Fibroblast of mammary gland (primary cell): Measurements from ENCODE around the gene CDC37.
A peak's percentile ranks its signal among the peaks of the same experiment; 100 is the strongest.

Experiments
- DNase-seq: peaks from one replicate; pipeline ENCODE4 v3.0.0-alpha.2; 2010; ENCODE audit warnings: low read depth
- H3K4me3 ChIP-seq: 2 replicates; pipeline ENCODE4 v1.5.1; 2011; ENCODE audit warnings: low read depth, mild to moderate bottlenecking, low read length, moderate library complexity; ENCODE audit not compliant: control insufficient read depth
- TF ChIP-seq, protein P1 (sequence below): conservative IDR thresholded peaks from 2 replicates; pipeline ENCODE4 v1.5.1; 2011; ENCODE audit warnings: low read depth, low read length, inconsistent platforms; ENCODE audit not compliant: control insufficient read depth, insufficient read depth

Gene CDC37

DNA sequence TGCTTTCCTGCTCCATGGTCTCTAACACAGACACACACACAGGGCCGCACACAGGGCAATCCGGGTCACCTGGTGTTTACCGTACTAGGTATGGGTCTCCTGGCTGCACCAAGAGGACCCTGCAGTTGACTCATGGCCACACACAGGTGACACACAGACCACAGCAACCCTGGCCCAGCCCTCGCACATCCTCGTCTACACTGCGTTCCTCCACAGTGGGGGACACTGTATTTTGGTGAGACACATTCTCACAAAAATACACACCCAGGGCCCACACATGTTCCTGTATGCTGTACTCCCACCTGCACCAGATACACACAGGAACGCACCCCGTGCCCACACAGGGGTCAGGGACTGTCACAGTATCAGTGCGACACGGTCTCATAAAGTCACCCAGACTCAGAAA is 29.8 kb upstream of the CDC37 start:
- no peak overlapping the region for H3K4me3 ChIP-seq
- TF ChIP-seq, protein P1, sequence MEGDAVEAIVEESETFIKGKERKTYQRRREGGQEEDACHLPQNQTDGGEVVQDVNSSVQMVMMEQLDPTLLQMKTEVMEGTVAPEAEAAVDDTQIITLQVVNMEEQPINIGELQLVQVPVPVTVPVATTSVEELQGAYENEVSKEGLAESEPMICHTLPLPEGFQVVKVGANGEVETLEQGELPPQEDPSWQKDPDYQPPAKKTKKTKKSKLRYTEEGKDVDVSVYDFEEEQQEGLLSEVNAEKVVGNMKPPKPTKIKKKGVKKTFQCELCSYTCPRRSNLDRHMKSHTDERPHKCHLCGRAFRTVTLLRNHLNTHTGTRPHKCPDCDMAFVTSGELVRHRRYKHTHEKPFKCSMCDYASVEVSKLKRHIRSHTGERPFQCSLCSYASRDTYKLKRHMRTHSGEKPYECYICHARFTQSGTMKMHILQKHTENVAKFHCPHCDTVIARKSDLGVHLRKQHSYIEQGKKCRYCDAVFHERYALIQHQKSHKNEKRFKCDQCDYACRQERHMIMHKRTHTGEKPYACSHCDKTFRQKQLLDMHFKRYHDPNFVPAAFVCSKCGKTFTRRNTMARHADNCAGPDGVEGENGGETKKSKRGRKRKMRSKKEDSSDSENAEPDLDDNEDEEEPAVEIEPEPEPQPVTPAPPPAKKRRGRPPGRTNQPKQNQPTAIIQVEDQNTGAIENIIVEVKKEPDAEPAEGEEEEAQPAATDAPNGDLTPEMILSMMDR = no peak
- no peak for DNase-seq

DNA sequence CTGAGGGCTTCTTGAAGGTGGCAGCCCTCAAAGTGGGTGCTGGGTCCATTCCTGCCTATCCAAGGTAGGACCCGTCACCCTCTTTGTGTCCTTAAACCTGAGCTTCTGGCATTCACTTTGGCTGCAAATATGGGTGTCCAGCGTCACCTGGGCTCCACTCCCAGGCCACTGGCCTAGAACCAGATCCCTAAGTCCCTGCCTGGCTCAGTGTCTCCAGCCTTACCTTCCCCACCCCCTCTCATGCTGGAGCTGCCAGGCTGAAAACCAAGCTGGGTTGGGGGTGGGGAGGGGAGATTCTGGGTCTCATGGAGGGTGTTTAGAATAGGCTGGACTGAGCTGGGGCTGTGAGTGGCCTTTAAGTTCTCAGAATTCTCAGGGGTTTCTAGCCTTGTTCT is 29.4 kb upstream of the CDC37 start:
- TF ChIP-seq, protein P1 = no peak
- peak overlapping the region; percentile 23 for H3K4me3 ChIP-seq
- no peak for DNase-seq

DNA sequence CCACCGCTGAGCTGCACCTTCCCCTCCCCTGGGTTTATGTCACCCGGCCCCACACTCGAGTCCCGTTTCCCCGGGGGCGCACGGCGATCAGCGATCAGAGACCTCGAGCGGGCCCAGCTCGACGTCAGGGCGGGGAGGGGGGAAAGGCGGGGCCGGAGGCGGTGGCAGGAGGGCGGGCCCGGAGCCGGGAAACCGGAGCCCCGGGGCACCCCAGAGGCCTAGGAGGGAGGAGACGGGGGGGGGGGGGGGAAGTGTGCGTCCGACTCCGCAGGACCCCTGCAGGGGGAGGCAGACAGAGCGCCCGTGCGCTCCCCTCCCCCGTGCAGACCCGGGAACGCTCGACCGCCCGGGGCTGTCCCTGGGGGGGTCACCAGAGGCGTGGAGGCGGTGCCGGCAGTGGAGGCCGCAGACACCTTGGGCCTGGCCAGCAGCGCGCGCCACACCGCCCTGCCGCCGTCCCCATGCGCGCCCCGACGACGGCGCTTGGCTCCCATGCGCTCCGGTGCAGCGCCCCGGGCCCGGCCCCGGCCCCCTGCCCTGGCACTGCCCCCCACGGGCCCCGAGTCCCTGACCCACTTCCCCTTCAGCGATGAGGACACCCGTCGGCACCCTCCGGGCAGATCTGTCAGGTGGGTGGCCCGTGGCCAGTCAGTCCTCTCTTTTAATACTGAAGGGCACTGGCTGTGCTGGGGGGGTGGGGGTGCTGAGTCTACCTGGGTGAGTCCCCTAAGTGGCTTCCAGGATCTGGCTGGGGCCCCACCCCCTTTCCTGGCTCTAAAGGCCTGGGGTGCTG is 28.8 kb upstream of the CDC37 start:
- no peak for DNase-seq
- H3K4me3 ChIP-seq = peak overlapping the region; percentile 54
- TF ChIP-seq, protein P1 = no peak

DNA sequence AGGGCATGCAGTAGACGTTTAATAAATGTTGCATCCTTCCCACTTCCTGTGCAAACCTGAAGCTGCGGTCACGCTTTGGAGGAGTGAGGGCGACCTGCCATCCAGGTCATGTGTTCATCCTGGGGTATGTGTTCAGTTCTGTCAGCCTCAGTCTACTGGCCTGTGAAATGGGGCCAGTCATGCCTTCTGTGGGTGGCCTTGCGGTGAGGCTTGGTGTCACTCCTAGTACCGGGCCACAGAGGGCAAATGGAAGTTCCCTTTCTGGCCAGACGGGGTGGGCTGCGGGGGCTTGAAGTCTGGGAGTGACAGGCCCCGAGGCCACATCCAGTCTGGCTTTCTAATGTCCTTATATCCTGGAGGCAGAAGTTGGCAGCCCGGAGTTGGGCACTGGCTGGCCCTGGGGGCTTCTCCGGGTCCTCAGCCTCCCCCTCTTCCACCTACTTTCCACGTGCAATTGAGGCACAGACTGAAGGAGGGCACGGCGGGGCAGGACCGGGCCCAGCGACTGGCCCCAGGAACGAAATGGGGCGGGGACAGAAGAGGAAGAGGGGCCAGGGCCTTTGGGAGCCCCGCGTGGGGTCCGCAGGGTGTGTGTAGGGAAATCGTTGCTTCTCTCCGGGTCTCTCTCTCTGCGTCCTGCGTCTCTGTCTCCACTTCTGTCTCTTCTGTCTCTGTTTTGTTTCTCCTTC is 28.1 kb upstream of the CDC37 start:
- H3K4me3 ChIP-seq = peak overlapping the region; percentile 54
- DNase-seq = peak; percentile 37
- TF ChIP-seq, protein P1 = no peak

DNA sequence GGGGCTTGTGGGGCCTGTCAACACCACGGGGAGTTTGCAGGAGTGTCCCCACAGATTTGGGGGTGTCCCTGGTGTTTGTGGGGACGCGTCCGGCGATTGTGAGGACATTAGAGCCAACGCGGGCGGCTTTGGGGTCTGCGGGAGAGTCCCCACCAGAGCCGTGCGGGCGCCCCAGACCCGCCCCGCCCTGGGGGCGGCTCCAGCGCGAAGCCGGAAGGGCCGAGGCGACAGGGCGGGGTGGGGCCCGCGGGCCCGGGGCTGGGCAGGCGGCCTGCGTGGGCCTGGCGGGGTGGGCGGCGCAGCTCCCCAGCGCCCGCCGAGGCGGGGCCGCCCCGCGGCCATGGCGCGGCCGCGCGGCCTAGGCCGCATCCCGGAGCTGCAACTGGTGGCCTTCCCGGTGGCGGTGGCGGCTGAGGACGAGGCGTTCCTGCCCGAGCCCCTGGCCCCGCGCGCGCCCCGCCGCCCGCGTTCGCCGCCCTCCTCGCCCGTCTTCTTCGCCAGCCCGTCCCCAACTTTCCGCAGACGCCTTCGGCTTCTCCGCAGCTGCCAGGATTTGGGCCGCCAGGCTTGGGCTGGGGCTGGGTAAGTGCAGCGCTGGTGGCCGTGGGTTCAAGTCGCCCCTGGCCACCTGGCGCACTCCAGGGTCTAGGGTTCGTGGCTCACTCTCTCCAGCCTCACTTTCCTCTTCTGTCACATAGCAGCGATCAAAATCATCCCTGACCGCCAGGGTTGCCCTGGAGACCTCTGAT is 27.3 kb upstream of the CDC37 start:
- no peak for DNase-seq
- TF ChIP-seq, protein P1 = no peak
- peak overlapping the region; percentile 54 for H3K4me3 ChIP-seq

DNA sequence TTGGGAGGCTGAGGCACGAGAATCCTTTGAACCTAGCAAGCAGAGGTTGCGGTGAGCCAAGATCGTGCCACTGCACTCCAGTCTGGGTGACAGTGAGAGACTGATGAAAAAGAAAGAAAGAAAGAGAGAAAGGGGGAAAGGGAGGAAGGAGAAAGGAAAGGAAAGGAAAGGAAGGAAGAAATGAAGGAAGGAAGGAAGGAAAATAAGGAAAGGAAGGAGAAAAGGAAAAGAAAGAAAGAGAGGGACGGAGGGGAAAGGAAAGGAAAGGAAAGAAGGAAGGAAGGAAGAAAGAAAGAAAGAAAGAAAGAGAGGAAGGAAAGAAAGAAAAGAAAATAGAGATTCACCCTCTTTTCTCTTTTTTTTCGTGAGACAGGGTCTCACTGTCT is 25.6 kb upstream of the CDC37 start:
- no peak overlapping the region for H3K4me3 ChIP-seq
- DNase-seq = no peak
- TF ChIP-seq, protein P1 = no peak
